Transverse colon (tissue), 4 donors: ENCODE measurements around the gene SUN2. TPM values are rescaled to one million over a fixed set of nuclear protein-coding genes. Genes with fewer than 3 reads are reported as not detected.

Experiments used
- DNase-seq: peaks from one replicate; pipeline ENCODE4 v3.0.0-alpha.2; 2019
- H3K27ac ChIP-seq, 4 donors: fragments of 200-600 bp; sonication (generic); 2 replicates each; pipeline ENCODE4 v1.5.1; 2016 to 2018; ENCODE audit warnings: inconsistent platforms in 4 of 4
- H3K27me3 ChIP-seq: fragments of 200-600 bp; sonication (generic); 2 replicates; pipeline ENCODE4 v1.5.1; 2017; ENCODE audit warnings: inconsistent platforms
- H3K36me3 ChIP-seq, 4 donors: fragments of 200-600 bp; sonication (generic); 2 replicates each; pipeline ENCODE4 v1.5.1; 2017 to 2019; ENCODE audit warnings: inconsistent platforms in 4 of 4
- H3K4me1 ChIP-seq, 4 donors: fragments of 200-600 bp; sonication (generic); 2 replicates each; pipeline ENCODE4 v1.5.1; 2017 to 2020; ENCODE audit warnings: inconsistent platforms in 4 of 4
- H3K4me3 ChIP-seq, 4 donors: fragments of 200-600 bp; sonication (generic); 1 replicate in 1 of 4; 2 replicates in 3 of 4; pipeline versions ENCODE4 v1.5.1 to v1.6.1; 2017 to 2019; ENCODE audit warnings: inconsistent platforms in 4 of 4
- H3K9me3 ChIP-seq, 2 donors: fragments of 200-600 bp; sonication (generic); 2 replicates each; pipeline ENCODE4 v1.5.1; 2017 to 2019; ENCODE audit warnings: inconsistent platforms in 2 of 2
- EP300 ChIP-seq: sonication (generic); formaldehyde crosslinking; IDR thresholded peaks from one replicate; pipeline ENCODE4 v1.6.1; 2017; ENCODE audit warnings: antibody characterized with exemption, low read depth
- POLR2A ChIP-seq: fragments of 450-650 bp; IDR thresholded peaks from one replicate; pipeline ENCODE4 v1.6.1; 2016; ENCODE audit warnings: antibody characterized with exemption, mild to moderate bottlenecking, moderate library complexity
- POLR2AphosphoS5 ChIP-seq, 3 donors: sonication (generic); formaldehyde crosslinking; IDR thresholded peaks; one replicate each; pipeline ENCODE4 v1.6.1; 2016; ENCODE audit warnings: antibody characterized with exemption in 3 of 3
- WGBS, 2 donors: methylation state at CpG; one replicate each; pipeline ENCODE4 v1.1.5; 2018; ENCODE audit warnings: low coverage in 1 of 2; 5-methylcytosine and 5-hydroxymethylcytosine counted together
- in situ Hi-C, 4 donors: fragments of 200-750 bp; cut with MboI; loops; one replicate each; pipeline versions ENCODE4 v1.15.0 to v1.15.1; 2017; ENCODE audit warnings: low sequenced_read_pairs in 3 of 4, low pct_ligation_motif_present in 1 of 4, low pct_unique_long_range_greater_than_20kb in 1 of 4
- intact Hi-C: fragments of 100-400 bp; cut with DNase I; formaldehyde crosslinking; loops from one replicate; pipeline ENCODE4 v1.15.1; 2023; ENCODE audit warnings: low total_unique reads
- total RNA-seq, 4 donors: library from RNA; depleted of rRNA; stranded (reverse); fragments of >200 nt; gene quantifications; one replicate each; pipeline ENCODE4 v1.1.0, GENCODE V29; 2016
- TF ChIP-seq, protein P1 (sequence below), 5 experiments: fragments of 200-600 bp in 3 of 5; fragments of 450-650 bp in 2 of 5; sonication (generic) in 3 of 5; IDR thresholded peaks; 1 replicate in 2 of 5; 2 replicates in 3 of 5; pipeline ENCODE4 v1.5.1; 2016 to 2017; ENCODE audit warnings: antibody characterized with exemption in 5 of 5, inconsistent platforms in 3 of 5, mild to moderate bottlenecking in 2 of 5, moderate library complexity in 1 of 5

The SUN2 gene
- total RNA-seq, 4 donors from 2014 or later: 168 to 523 (median 216) TPM

DNA sequence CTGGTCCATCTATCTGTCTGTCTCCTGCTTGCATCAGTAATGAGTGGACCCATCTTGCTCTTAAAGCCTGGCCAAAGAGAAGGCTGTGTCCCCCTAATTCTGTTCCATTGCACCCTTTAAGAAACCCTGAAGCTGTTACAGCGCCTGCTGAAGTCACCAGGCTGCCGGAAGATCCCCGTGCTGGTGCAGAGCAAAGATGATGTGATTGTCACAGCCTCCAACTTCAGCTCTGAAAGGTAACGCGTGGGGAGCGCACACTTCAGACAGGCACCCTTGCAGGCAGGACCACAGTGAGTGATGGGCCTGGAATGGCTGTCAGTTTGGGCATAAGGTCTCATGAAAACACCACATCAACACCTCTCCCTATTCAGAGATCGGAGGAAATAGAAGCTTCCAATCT is 31.6 kb downstream of the SUN2 start:
- Histone ChIP-seq H3K4me1 (peaks cover 0 to under 1% (median 0%) of the 10 kb centered on the region in 4 donors), H3K9me3 (no peaks in the 10 kb centered on the region), H3K36me3 (peaks cover 0 to 78% (median 34%) of the 10 kb centered on the region in 4 donors), H3K27me3 (no peaks in the 10 kb centered on the region), H3K4me3 (no peak overlapping the region), H3K27ac (no peak overlapping the region)
- intact Hi-C loops: no loop called here
- DNase-seq: no peak
- TF ChIP-seq EP300 (no peak), POLR2A (no peak), POLR2AphosphoS5 (IDR thresholded peaks at IDR 0.05) (no peak)
- TF ChIP-seq, protein P1, sequence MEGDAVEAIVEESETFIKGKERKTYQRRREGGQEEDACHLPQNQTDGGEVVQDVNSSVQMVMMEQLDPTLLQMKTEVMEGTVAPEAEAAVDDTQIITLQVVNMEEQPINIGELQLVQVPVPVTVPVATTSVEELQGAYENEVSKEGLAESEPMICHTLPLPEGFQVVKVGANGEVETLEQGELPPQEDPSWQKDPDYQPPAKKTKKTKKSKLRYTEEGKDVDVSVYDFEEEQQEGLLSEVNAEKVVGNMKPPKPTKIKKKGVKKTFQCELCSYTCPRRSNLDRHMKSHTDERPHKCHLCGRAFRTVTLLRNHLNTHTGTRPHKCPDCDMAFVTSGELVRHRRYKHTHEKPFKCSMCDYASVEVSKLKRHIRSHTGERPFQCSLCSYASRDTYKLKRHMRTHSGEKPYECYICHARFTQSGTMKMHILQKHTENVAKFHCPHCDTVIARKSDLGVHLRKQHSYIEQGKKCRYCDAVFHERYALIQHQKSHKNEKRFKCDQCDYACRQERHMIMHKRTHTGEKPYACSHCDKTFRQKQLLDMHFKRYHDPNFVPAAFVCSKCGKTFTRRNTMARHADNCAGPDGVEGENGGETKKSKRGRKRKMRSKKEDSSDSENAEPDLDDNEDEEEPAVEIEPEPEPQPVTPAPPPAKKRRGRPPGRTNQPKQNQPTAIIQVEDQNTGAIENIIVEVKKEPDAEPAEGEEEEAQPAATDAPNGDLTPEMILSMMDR (IDR thresholded peaks at IDR 0.05): no peak
- in situ Hi-C loops: no loop called here
- WGBS, 2 donors: 99 to 100% methylated on average over 3 to 7 of the region's 7 CpGs

- peaks cover 0 to 64% (median 20%) of the 10 kb centered on the region in 4 donors for H3K36me3 ChIP-seq
- intact Hi-C loops: no loop called here
Observed at GRCh38 chr22:38721551-38721950, 34.2 kb downstream of the SUN2 start.

GRCh38 chr22:38720350-38720749 is 35.4 kb downstream of the SUN2 start:
- 88 to 96% methylated on average over 2 to 3 of the region's 3 CpGs for WGBS, 2 donors

More at GRCh38 chr22:38721551-38721950, 34.2 kb downstream of the SUN2 start:
- Histone ChIP-seq H3K9me3 (no peaks in the 10 kb centered on the region), H3K27me3 (no peaks in the 10 kb centered on the region), H3K4me3 (no peak overlapping the region), H3K4me1 (peaks cover 0 to 13% (median 7%) of the 10 kb centered on the region in 4 donors), H3K27ac (no peak overlapping the region)
- DNase-seq: peak; percentile 2
- in situ Hi-C loops: no loop called here
- no peak for TF ChIP-seq EP300
- TF ChIP-seq, protein P1 (IDR thresholded peaks at IDR 0.05): no peak
- no peak for TF ChIP-seq POLR2A
- no peak for TF ChIP-seq POLR2AphosphoS5 (IDR thresholded peaks at IDR 0.05)
- whole genome bisulfite sequencing, 2 donors: 88% methylated on average over 7 of the region's 7 CpGs; no CpG with 5 or more reads in 1 of the 2 donors

DNA sequence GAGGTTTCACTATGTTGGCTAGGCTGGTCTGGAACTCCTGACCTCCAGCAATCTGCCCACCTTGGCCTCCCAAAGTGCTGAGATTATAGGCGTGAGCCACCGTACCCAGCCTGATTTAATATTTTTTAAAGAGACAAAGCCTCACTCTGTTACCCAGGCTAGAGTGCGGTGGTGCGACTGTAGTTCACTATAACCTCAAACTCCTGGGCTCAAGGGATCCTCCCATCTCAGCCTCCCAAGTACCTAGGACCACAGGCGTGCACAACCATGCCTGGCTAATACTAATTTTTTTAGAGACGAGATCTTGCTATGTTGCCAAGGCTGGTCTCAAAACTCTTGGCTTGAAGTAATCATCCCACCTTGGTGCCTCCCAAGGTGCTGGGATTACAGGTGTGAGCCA is 36.6 kb downstream of the SUN2 start:
- Histone ChIP-seq H3K36me3 (peaks cover 0 to 50% (median 16%) of the 10 kb centered on the region in 4 donors), H3K4me3 (no peak overlapping the region), H3K27ac (peak overlapping the region in 3 of 4 donors; percentile 59 to 67 (median 63)), H3K9me3 (no peaks in the 10 kb centered on the region), H3K27me3 (no peaks in the 10 kb centered on the region), H3K4me1 (peaks cover 0 to 13% (median 7%) of the 10 kb centered on the region in 4 donors)
- intact Hi-C loops: no loop called here
- in situ Hi-C loops: no loop called here
- DNase-seq: peak; percentile 4
- TF ChIP-seq EP300 (no peak), POLR2A (no peak), POLR2AphosphoS5 (IDR thresholded peaks at IDR 0.05) (no peak)
- TF ChIP-seq, protein P1 (IDR thresholded peaks at IDR 0.05): no peak
- 94% methylated on average over 6 of the region's 6 CpGs; no CpG with 5 or more reads in 1 of the 2 donors for WGBS, 2 donors

More at GRCh38 chr22:38720350-38720749, 35.4 kb downstream of the SUN2 start:
- Histone ChIP-seq H3K4me3 (no peak overlapping the region), H3K9me3 (no peaks in the 10 kb centered on the region), H3K27ac (no peak overlapping the region), H3K4me1 (peaks cover 0 to 13% (median 7%) of the 10 kb centered on the region in 4 donors), H3K36me3 (peaks cover 0 to 62% (median 17%) of the 10 kb centered on the region in 4 donors), H3K27me3 (no peaks in the 10 kb centered on the region)
- in situ Hi-C loops: no loop called here
- TF ChIP-seq POLR2A (no peak), POLR2AphosphoS5 (IDR thresholded peaks at IDR 0.05) (no peak), EP300 (no peak)
- TF ChIP-seq, protein P1 (IDR thresholded peaks at IDR 0.05): no peak
- intact Hi-C loops: no loop called here
- no peak for DNase-seq
